K562 (cell line): ENCODE data around the gene CACYBP. TPM values are rescaled to one million over a fixed set of nuclear protein-coding genes. Genes with fewer than 3 reads are reported as not detected.

Experiments
- ARID4B ChIP-seq: sonication (generic); formaldehyde crosslinking; IDR thresholded peaks from 2 replicates; pipeline ENCODE4 v1.8.0; 2022; ENCODE audit warnings: mild to moderate bottlenecking, missing genetic modification reagents
- DNMT1 ChIP-seq: fragments of 450-650 bp; IDR thresholded peaks from 2 replicates; pipeline ENCODE4 v1.6.1; 2016; ENCODE audit warnings: antibody characterized with exemption, mild to moderate bottlenecking
- ELF4 ChIP-seq: fragments of 450-650 bp; formaldehyde crosslinking; IDR thresholded peaks from 2 replicates; pipeline ENCODE4 v1.4.0; 2022; ENCODE audit warnings: missing genetic modification characterization
- FOXO4 ChIP-seq: fragments of 450-650 bp; formaldehyde crosslinking; IDR thresholded peaks from 2 replicates; pipeline ENCODE4 v1.4.0; 2020; ENCODE audit warnings: mild to moderate bottlenecking, moderate library complexity
- GATAD2A ChIP-seq: fragments of 450-650 bp; IDR thresholded peaks from 2 replicates; pipeline ENCODE4 v1.6.1; 2017
- HNRNPLL ChIP-seq: fragments of 200-400 bp; formaldehyde crosslinking; IDR thresholded peaks from 2 replicates; pipeline ENCODE4 v1.6.1; 2017; ENCODE audit warnings: low read length, low read depth, mild to moderate bottlenecking; ENCODE audit not compliant: poor library complexity, severe bottlenecking
- KDM2B ChIP-seq: fragments of 250-450 bp; sonication (Bioruptor Pico); IDR thresholded peaks from 2 replicates; pipeline ENCODE4 v1.8.0; 2021; ENCODE audit warnings: mild to moderate bottlenecking, moderate library complexity
- NCOA4 ChIP-seq: fragments of 450-650 bp; IDR thresholded peaks from 2 replicates; pipeline ENCODE4 v1.6.1; 2018; ENCODE audit warnings: mild to moderate bottlenecking; ENCODE audit not compliant: partially characterized antibody
- RUNX1 ChIP-seq: sonication (generic); IDR thresholded peaks from 2 replicates; pipeline ENCODE4 v1.6.1; 2016; ENCODE audit warnings: antibody characterized with exemption, low read depth
- SIX5 ChIP-seq, 2 experiments: IDR thresholded peaks; 2 replicates each; pipeline ENCODE4 v1.6.1; 2011; ENCODE audit warnings: low read length in 2 of 2, borderline replicate concordance in 1 of 2, low read depth in 1 of 2, mild to moderate bottlenecking in 1 of 2, moderate library complexity in 1 of 2; ENCODE audit not compliant: insufficient read depth in 1 of 2
- SRF ChIP-seq, 2 experiments: fragments of 250-450, 450-650 bp in 1 of 2; sonication (Bioruptor Pico) in 1 of 2; sonication (generic) in 1 of 2; formaldehyde crosslinking; IDR thresholded peaks; 2 replicates each; pipeline versions ENCODE4 v1.5.0 to v1.5.1; 2020 to 2022; ENCODE audit warnings: mild to moderate bottlenecking in 1 of 2, missing genetic modification reagents in 1 of 2
- ZBTB12 ChIP-seq: fragments of 250-450 bp; sonication (Bioruptor Pico); IDR thresholded peaks from 2 replicates; pipeline ENCODE4 v1.4.0; 2020
- ZBTB8A ChIP-seq: fragments of 450-650 bp; IDR thresholded peaks from 2 replicates; pipeline ENCODE4 v1.6.1; 2018; ENCODE audit warnings: mild to moderate bottlenecking, moderate library complexity; ENCODE audit not compliant: partially characterized antibody
- ZFX ChIP-seq: sonication (generic); formaldehyde crosslinking; IDR thresholded peaks from 2 replicates; pipeline ENCODE4 v1.8.0; 2022; ENCODE audit warnings: mild to moderate bottlenecking, missing genetic modification reagents, moderate library complexity
- ZKSCAN3 ChIP-seq: fragments of 250-450 bp; sonication (Bioruptor Pico); IDR thresholded peaks from 2 replicates; pipeline ENCODE4 v1.4.0; 2020
- ZNF12 ChIP-seq: sonication (generic); formaldehyde crosslinking; IDR thresholded peaks from 2 replicates; pipeline ENCODE4 v1.4.0; 2020; ENCODE audit warnings: mild to moderate bottlenecking, missing genetic modification reagents
- ZNF175 ChIP-seq: fragments of 200-800 bp; sonication (Bioruptor generic); IDR thresholded peaks from 2 replicates; pipeline ENCODE4 v1.6.1; 2016; ENCODE audit warnings: low read depth, mild to moderate bottlenecking, missing genetic modification characterization, missing compliant biosample characterization
- ZNF395 ChIP-seq: fragments of 200-800 bp; sonication (Bioruptor generic); IDR thresholded peaks from 2 replicates; pipeline ENCODE4 v1.6.1; 2017; ENCODE audit warnings: missing genetic modification characterization, missing compliant biosample characterization
- ZNF707 ChIP-seq: fragments of 250-450 bp; sonication (Bioruptor Pico); conservative IDR thresholded peaks from 2 replicates; pipeline ENCODE4 v1.8.0; 2022; ENCODE audit warnings: inconsistent platforms, mild to moderate bottlenecking, moderate library complexity
- polyA plus RNA-seq, 8 experiments: library from polyadenylated mRNA; depleted of rRNA in 4 of 8; stranded (reverse) in 5 of 8; unstranded in 3 of 8; fragments of >200 nt; fragmentation: Nextera tagmentation in 2 of 8; fragmentation: Illumina TruSeq in 1 of 8; extraction: Ambion mirVana in 2 of 8; extraction: Trizol in 1 of 8; gene quantifications; 2 replicates each; pipeline versions ENCODE4 v1.2.1 to v1.2.3, GENCODE V29; 2011 to 2014; ENCODE audit warnings: inconsistent platforms in 1 of 8, missing spikeins in 1 of 8
- total RNA-seq, 7 experiments: library from RNA; depleted of rRNA in 6 of 7; stranded (reverse); fragments of >200 nt in 6 of 7; fragmentation: Illumina TruSeq in 2 of 7; extraction: Trizol in 2 of 7; gene quantifications; 2 replicates each; pipeline versions ENCODE4 v1.2.1 to v1.2.3, GENCODE V29; 2011 to 2021; ENCODE audit warnings: low replicate concordance in 1 of 7

Gene CACYBP
- total and polyA plus RNA-seq, 9 of the 15 experiments (the other 6 are each of a cell fraction or from before 2014, with no cell fraction given) = 147 to 1,576 (median 488) TPM

GRCh38 chr1:175023043-175023921, 23.5 kb downstream of the CACYBP start, which contains the start of gene MRPS14 (continued):
- TF ChIP-seq ZFX (CRISPR knock-in tag) (peak; percentile 93), ZBTB8A (no peak), ZBTB12 (CRISPR knock-in tag) (peak; percentile 81), HNRNPLL (peak; percentile 54), KDM2B (CRISPR knock-in tag) (no peak), ZNF175 (CRISPR knock-in tag) (peak; percentile 87; the same call in 1 of the 2 replicates), ZNF707 (no peak), RUNX1 (no peak), SRF (CRISPR knock-in tag; IDR thresholded peaks at IDR 0.05) (peak in 1 of 2 experiments; percentile 75; a peak in 2 of 4 replicates), FOXO4 (CRISPR knock-in tag) (no peak), ZKSCAN3 (CRISPR knock-in tag) (no peak), ZNF395 (CRISPR knock-in tag) (peak; percentile 81; the same call in 1 of the 2 replicates), ARID4B (CRISPR knock-in tag) (peak; percentile 90), SIX5 (IDR thresholded peaks at IDR 0.05; ENCODE audit: borderline replicate concordance in 1 of 2, insufficient read depth in 1 of 2, low read depth in 1 of 2, low read length in 2 of 2) (peak in 1 of 2 experiments; percentile 54; a peak in 1 of 4 replicates), ZNF12 (CRISPR knock-in tag) (peak; percentile 71; the same call in 1 of the 2 replicates), ELF4 (CRISPR knock-in tag) (no peak), GATAD2A (no peak), NCOA4 (no peak), DNMT1 (0 out of 2 replicates have a peak, but pooled peaks have one; percentile 28)
